Superior temporal gyrus (tissue), 1 donor: Measurements from ENCODE around the gene CHST1.

Experiments
- DNase-seq: peaks from one replicate; pipeline ENCODE4 v3.0.0-alpha.2; 2016; ENCODE audit errors: extremely low spot score

Gene CHST1

GRCh38 chr11:45660729-45661438 is 4.5 kb downstream of the CHST1 start:
- no peak for DNase-seq

GRCh38 chr11:45659818-45660160 is 5.6 kb downstream of the CHST1 start:
- DNase-seq, result peak; percentile 62

- no peak for DNase-seq
These were observed 6.2 kb downstream of the CHST1 start for GRCh38 chr11:45659031-45659817.

- peak; percentile 68 for DNase-seq
These were observed 7.0 kb downstream of the CHST1 start for GRCh38 chr11:45658292-45658991.

- no peak for DNase-seq
These were observed 7.7 kb downstream of the CHST1 start for GRCh38 chr11:45657496-45658260.

- no peak for DNase-seq
These were observed 9.6 kb downstream of the CHST1 start for GRCh38 chr11:45655831-45656230.

- peak; percentile 92 for DNase-seq
These were observed 10.1 kb downstream of the CHST1 start for GRCh38 chr11:45655347-45655756.

- no peak for DNase-seq
These were observed 10.5 kb downstream of the CHST1 start for GRCh38 chr11:45655012-45655283.

GRCh38 chr11:45654231-45655011 is 11.0 kb downstream of the CHST1 start:
- DNase-seq, result no peak

- DNase-seq, result no peak
These were observed 12.1 kb downstream of the CHST1 start for GRCh38 chr11:45653277-45653676.

GRCh38 chr11:45652781-45653180 is 12.6 kb downstream of the CHST1 start:
- DNase-seq, result no peak

GRCh38 chr11:45651841-45652749 is 13.3 kb downstream of the CHST1 start:
- no peak for DNase-seq

GRCh38 chr11:45651156-45651555 is 14.3 kb downstream of the CHST1 start:
- DNase-seq, result no peak

GRCh38 chr11:45650166-45651095 is 15.0 kb downstream of the CHST1 start:
- DNase-seq, result no peak

GRCh38 chr11:45649544-45650165 is 15.8 kb downstream of the CHST1 start:
- no peak for DNase-seq

GRCh38 chr11:45648931-45649330 is 16.5 kb downstream of the CHST1 start:
- no peak for DNase-seq

- no peak for DNase-seq
These were observed 17.6 kb downstream of the CHST1 start for GRCh38 chr11:45647786-45648185.

- DNase-seq, result no peak
These were observed 18.1 kb downstream of the CHST1 start for GRCh38 chr11:45647329-45647728.
